ENCODE data around the gene TSPAN17. TPM values are rescaled to one million over a fixed set of nuclear protein-coding genes. Genes with fewer than 3 reads are reported as not detected.
A peak's percentile ranks its signal among the peaks of the same experiment; 100 is the strongest.

TSPAN17 gene
- total RNA-seq, 1 donor from 2014 or later: 33.9 TPM

GRCh38 chr5:176648474-176649194 lies 1.4 kb downstream of the TSPAN17 start:
- peaks cover 45% of the 10 kb centered on the region for H3K4me1 Mint-ChIP-seq (ENCODE audit: low read depth)
- H3K9me3 Mint-ChIP-seq: no peaks in the 10 kb centered on the region
- peak overlapping the region; percentile 13 for H3K27ac Mint-ChIP-seq
- peaks cover 16% of the 10 kb centered on the region for H3K36me3 Mint-ChIP-seq (ENCODE audit: low read depth)
- H3K27me3 Mint-ChIP-seq (ENCODE audit: low read depth): no peaks in the 10 kb centered on the region
- intact Hi-C loops (cut with micrococcal nuclease): loop anchor here (5.0 kb wide), 2 partner anchors 36 to 359 kb away; partner anchors contain the start of genes GPRIN1 and UIMC1
- H3K4me3 Mint-ChIP-seq (ENCODE audit: low read depth): peak overlapping the region; percentile 82
- DNase-seq (ENCODE audit: low spot score): no peak

GRCh38 chr5:176650354-176650884 lies 3.1 kb downstream of the TSPAN17 start:
- Mint-ChIP-seq H3K4me1 (ENCODE audit: low read depth) (peaks cover 48% of the 10 kb centered on the region), H3K36me3 (ENCODE audit: low read depth) (peaks cover 24% of the 10 kb centered on the region), H3K9me3 (no peaks in the 10 kb centered on the region), H3K27ac (no peak overlapping the region), H3K27me3 (ENCODE audit: low read depth) (no peaks in the 10 kb centered on the region), H3K4me3 (ENCODE audit: low read depth) (no peak overlapping the region)
- DNase-seq (ENCODE audit: low spot score): no peak
- intact Hi-C loops (cut with micrococcal nuclease): no loop called here

GRCh38 chr5:176651472-176651980 lies 4.2 kb downstream of the TSPAN17 start:
- Mint-ChIP-seq H3K27ac (no peak overlapping the region), H3K9me3 (no peaks in the 10 kb centered on the region), H3K27me3 (ENCODE audit: low read depth) (no peaks in the 10 kb centered on the region), H3K4me3 (ENCODE audit: low read depth) (no peak overlapping the region), H3K4me1 (ENCODE audit: low read depth) (peaks cover 41% of the 10 kb centered on the region), H3K36me3 (ENCODE audit: low read depth) (peaks cover 29% of the 10 kb centered on the region)
- no peak for DNase-seq (ENCODE audit: low spot score)
- intact Hi-C loops (cut with micrococcal nuclease): no loop called here

GRCh38 chr5:176652136-176652535 lies 4.9 kb downstream of the TSPAN17 start:
- intact Hi-C loops (cut with micrococcal nuclease): no loop called here
- Mint-ChIP-seq H3K27me3 (ENCODE audit: low read depth) (no peaks in the 10 kb centered on the region), H3K9me3 (no peaks in the 10 kb centered on the region), H3K4me1 (ENCODE audit: low read depth) (peaks cover 37% of the 10 kb centered on the region), H3K36me3 (ENCODE audit: low read depth) (peaks cover 29% of the 10 kb centered on the region), H3K27ac (no peak overlapping the region), H3K4me3 (ENCODE audit: low read depth) (no peak overlapping the region)
- no peak for DNase-seq (ENCODE audit: low spot score)

GRCh38 chr5:176653401-176654385 lies 6.4 kb downstream of the TSPAN17 start:
- H3K36me3 Mint-ChIP-seq (ENCODE audit: low read depth): peaks cover 31% of the 10 kb centered on the region
- intact Hi-C loops (cut with micrococcal nuclease): no loop called here
- peak overlapping the region; percentile 63 for H3K27ac Mint-ChIP-seq
- H3K27me3 Mint-ChIP-seq (ENCODE audit: low read depth): no peaks in the 10 kb centered on the region
- no peak for DNase-seq (ENCODE audit: low spot score)
- peaks cover 40% of the 10 kb centered on the region for H3K4me1 Mint-ChIP-seq (ENCODE audit: low read depth)
- H3K4me3 Mint-ChIP-seq (ENCODE audit: low read depth): peak overlapping the region; percentile 0
- no peaks in the 10 kb centered on the region for H3K9me3 Mint-ChIP-seq

GRCh38 chr5:176654856-176655255 lies 7.6 kb downstream of the TSPAN17 start:
- Mint-ChIP-seq H3K36me3 (ENCODE audit: low read depth) (peaks cover 29% of the 10 kb centered on the region), H3K4me1 (ENCODE audit: low read depth) (peaks cover 38% of the 10 kb centered on the region), H3K27me3 (ENCODE audit: low read depth) (no peaks in the 10 kb centered on the region), H3K27ac (no peak overlapping the region), H3K4me3 (ENCODE audit: low read depth) (no peak overlapping the region), H3K9me3 (no peaks in the 10 kb centered on the region)
- DNase-seq (ENCODE audit: low spot score): no peak
- intact Hi-C loops (cut with micrococcal nuclease): no loop called here

- Mint-ChIP-seq H3K27ac (no peak overlapping the region), H3K4me1 (ENCODE audit: low read depth) (peaks cover 34% of the 10 kb centered on the region), H3K4me3 (ENCODE audit: low read depth) (no peak overlapping the region), H3K36me3 (ENCODE audit: low read depth) (peaks cover 24% of the 10 kb centered on the region), H3K9me3 (no peaks in the 10 kb centered on the region), H3K27me3 (ENCODE audit: low read depth) (no peaks in the 10 kb centered on the region)
- DNase-seq (ENCODE audit: low spot score): no peak
- intact Hi-C loops (cut with micrococcal nuclease): no loop called here
Observed at GRCh38 chr5:176656467-176656990, 9.2 kb downstream of the TSPAN17 start.

- Mint-ChIP-seq H3K4me3 (ENCODE audit: low read depth) (peak overlapping the region; percentile 34), H3K9me3 (no peaks in the 10 kb centered on the region), H3K27me3 (ENCODE audit: low read depth) (no peaks in the 10 kb centered on the region), H3K36me3 (ENCODE audit: low read depth) (peaks cover 23% of the 10 kb centered on the region), H3K4me1 (ENCODE audit: low read depth) (peaks cover 26% of the 10 kb centered on the region), H3K27ac (no peak overlapping the region)
- intact Hi-C loops (cut with micrococcal nuclease): no loop called here
- DNase-seq (ENCODE audit: low spot score): peak; percentile 52
Observed at GRCh38 chr5:176658007-176658599, 10.8 kb downstream of the TSPAN17 start.

GRCh38 chr5:176658817-176659511 lies 11.7 kb downstream of the TSPAN17 start:
- Mint-ChIP-seq H3K9me3 (no peaks in the 10 kb centered on the region), H3K4me3 (ENCODE audit: low read depth) (peak overlapping the region; percentile 31), H3K27me3 (ENCODE audit: low read depth) (peaks cover 5% of the 10 kb centered on the region), H3K4me1 (ENCODE audit: low read depth) (peaks cover 19% of the 10 kb centered on the region), H3K36me3 (ENCODE audit: low read depth) (peaks cover 15% of the 10 kb centered on the region), H3K27ac (no peak overlapping the region)
- intact Hi-C loops (cut with micrococcal nuclease): no loop called here
- DNase-seq (ENCODE audit: low spot score): peak; percentile 36

GRCh38 chr5:176659512-176659839 lies 12.2 kb downstream of the TSPAN17 start:
- Mint-ChIP-seq H3K36me3 (ENCODE audit: low read depth) (peaks cover 15% of the 10 kb centered on the region), H3K4me1 (ENCODE audit: low read depth) (peaks cover 19% of the 10 kb centered on the region), H3K9me3 (no peaks in the 10 kb centered on the region), H3K27ac (no peak overlapping the region), H3K27me3 (ENCODE audit: low read depth) (peaks cover 9% of the 10 kb centered on the region), H3K4me3 (ENCODE audit: low read depth) (no peak overlapping the region)
- intact Hi-C loops (cut with micrococcal nuclease): no loop called here
- no peak for DNase-seq (ENCODE audit: low spot score)

GRCh38 chr5:176659860-176660461 lies 12.7 kb downstream of the TSPAN17 start:
- peaks cover 19% of the 10 kb centered on the region for H3K4me1 Mint-ChIP-seq (ENCODE audit: low read depth)
- no peak for DNase-seq (ENCODE audit: low spot score)
- H3K9me3 Mint-ChIP-seq: no peaks in the 10 kb centered on the region
- H3K4me3 Mint-ChIP-seq (ENCODE audit: low read depth): no peak overlapping the region
- H3K36me3 Mint-ChIP-seq (ENCODE audit: low read depth): peaks cover 14% of the 10 kb centered on the region
- H3K27ac Mint-ChIP-seq: no peak overlapping the region
- H3K27me3 Mint-ChIP-seq (ENCODE audit: low read depth): peaks cover 9% of the 10 kb centered on the region
- intact Hi-C loops (cut with micrococcal nuclease): loop anchor here (2.0 to 5.0 kb wide), 2 partner anchors 299 to 452 kb away; no protein-coding TSS in a partner anchor
